K562 (cell line): ENCODE measurements around the gene STIL. TPM values are rescaled to one million over a fixed set of nuclear protein-coding genes. Genes with fewer than 3 reads are reported as not detected.

Experiments
- ARNT ChIP-seq, 2 experiments: fragments of 450-650 bp; IDR thresholded peaks; 2 replicates each; pipeline ENCODE4 v1.6.1; 2016; ENCODE audit warnings: mild to moderate bottlenecking in 1 of 2
- CHD7 ChIP-seq: fragments of 200-600 bp; sonication (generic); IDR thresholded peaks from one replicate; pipeline ENCODE4 v1.6.1; 2012; ENCODE audit warnings: mild to moderate bottlenecking, low read depth, low read length, inconsistent platforms
- ETV5 ChIP-seq: sonication (generic); formaldehyde crosslinking; IDR thresholded peaks from 2 replicates; pipeline ENCODE4 v1.4.0; 2020; ENCODE audit warnings: low read depth, mild to moderate bottlenecking, missing genetic modification reagents
- GTF3C2 ChIP-seq: IDR thresholded peaks from 3 replicates; pipeline ENCODE4 v1.6.1; 2011; ENCODE audit warnings: borderline replicate concordance, mild to moderate bottlenecking, moderate library complexity; ENCODE audit not compliant: insufficient read length; ENCODE audit errors: extremely low read depth
- HDAC8 ChIP-seq: fragments of 450-650 bp; IDR thresholded peaks from 2 replicates; pipeline ENCODE4 v1.6.1; 2016; ENCODE audit warnings: mild to moderate bottlenecking, missing genetic modification characterization, moderate library complexity, missing compliant biosample characterization
- POLR2G ChIP-seq: fragments of 200-400 bp; formaldehyde crosslinking; IDR thresholded peaks from 2 replicates; pipeline ENCODE4 v1.6.1; 2017; ENCODE audit warnings: low read depth, mild to moderate bottlenecking, antibody characterized with exemption, low read length, moderate library complexity
- SMAD3 ChIP-seq: fragments of 450-650 bp; formaldehyde crosslinking; conservative IDR thresholded peaks from 2 replicates; pipeline ENCODE4 v1.4.0; 2020; ENCODE audit warnings: mild to moderate bottlenecking
- ZNF217 ChIP-seq: sonication (generic); formaldehyde crosslinking; IDR thresholded peaks from 2 replicates; pipeline ENCODE4 v1.8.0; 2022; ENCODE audit warnings: mild to moderate bottlenecking, missing genetic modification reagents
- ZNF507 ChIP-seq: conservative IDR thresholded peaks from 2 replicates; pipeline ENCODE4 v1.6.1; 2017; ENCODE audit warnings: missing genetic modification characterization, missing compliant biosample characterization
- polyA plus RNA-seq, 8 experiments: library from polyadenylated mRNA; depleted of rRNA in 4 of 8; stranded (reverse) in 5 of 8; unstranded in 3 of 8; fragments of >200 nt; fragmentation: Nextera tagmentation in 2 of 8; fragmentation: Illumina TruSeq in 1 of 8; extraction: Ambion mirVana in 2 of 8; extraction: Trizol in 1 of 8; gene quantifications; 2 replicates each; pipeline versions ENCODE4 v1.2.1 to v1.2.3, GENCODE V29; 2011 to 2014; ENCODE audit warnings: inconsistent platforms in 1 of 8, missing spikeins in 1 of 8
- total RNA-seq, 7 experiments: library from RNA; depleted of rRNA in 6 of 7; stranded (reverse); fragments of >200 nt in 6 of 7; fragmentation: Illumina TruSeq in 2 of 7; extraction: Trizol in 2 of 7; gene quantifications; 2 replicates each; pipeline versions ENCODE4 v1.2.1 to v1.2.3, GENCODE V29; 2011 to 2021; ENCODE audit warnings: low replicate concordance in 1 of 7

STIL gene
- total and polyA plus RNA-seq, 9 of the 15 experiments (the other 6 are each of a cell fraction or from before 2014, with no cell fraction given) = 10.5 to 77.4 (median 39.6) TPM

- no peak for TF ChIP-seq SMAD3
- TF ChIP-seq POLR2G = peak; percentile 89
- TF ChIP-seq GTF3C2 = no peak
- TF ChIP-seq ZNF217 (CRISPR knock-in tag) = no peak
- no peak for TF ChIP-seq CHD7
- TF ChIP-seq ARNT (IDR thresholded peaks at IDR 0.05) = peak; percentile 74 to 86; a peak in 2 of 4 replicates
- no peak for TF ChIP-seq ZNF507
- TF ChIP-seq ETV5 = no peak; the same call in 1 of the 2 replicates
- peak; percentile 56; the same call in 1 of the 2 replicates for TF ChIP-seq HDAC8
These were observed 82.4 kb downstream of the STIL start (continued) for GRCh38 chr1:47231301-47232186.
